ENCODE data around the gene MYLIP. TPM values are rescaled to one million over a fixed set of nuclear protein-coding genes. Genes with fewer than 3 reads are reported as not detected.
A peak's percentile ranks its signal among the peaks of the same experiment; 100 is the strongest.

Gene MYLIP
- total and polyA plus RNA-seq, 10 donors = 12.5 to 66.8 (median 42.6) TPM

- no peaks in the 10 kb centered on the region for H3K27me3 ChIP-seq (replicated peaks in 1 of 7)
- no peak overlapping the region for H3K4me3 ChIP-seq
- DNase-seq = no peak
- TF ChIP-seq POLR2AphosphoS5 (IDR thresholded peaks at IDR 0.05) (peak in 1 of 3 donors; percentile 7), CTCF (IDR thresholded peaks at IDR 0.05 in 8 of 11, conservative IDR thresholded peaks at IDR 0.05 in 3 of 11) (no peak), POLR2A (IDR thresholded peaks at IDR 0.05) (no peak)
- no peak overlapping the region for H3K27ac ChIP-seq
- WGBS, 5 donors = 94 to 100% (median 96%) methylated on average over 2 of the region's 2 CpGs
- peaks cover 0 to 39% (median 8%) of the 10 kb centered on the region in 6 donors for H3K4me1 ChIP-seq
- H3K9me3 ChIP-seq = no peaks in the 10 kb centered on the region
- peaks cover 0 to 100% (median 56%) of the 10 kb centered on the region in 6 donors for H3K36me3 ChIP-seq
- intact Hi-C loops (cut with DNase I; ENCODE audit: low total_unique reads) = no loop called here
These were observed 20.4 kb downstream of the MYLIP start for GRCh38 chr6:16149305-16149704.

- H3K36me3 ChIP-seq = peaks cover 0 to 100% (median 48%) of the 10 kb centered on the region in 6 donors
- peaks cover 0 to 6% (median 0%) of the 10 kb centered on the region in 8 donors for H3K9me3 ChIP-seq
- DNase-seq = no peak
- no peaks in the 10 kb centered on the region for H3K27me3 ChIP-seq (replicated peaks in 1 of 7)
- intact Hi-C loops (cut with DNase I; ENCODE audit: low total_unique reads) = no loop called here
- no peak for TF ChIP-seq POLR2A (IDR thresholded peaks at IDR 0.05)
- TF ChIP-seq POLR2AphosphoS5 (IDR thresholded peaks at IDR 0.05) = peak in 1 of 3 donors; percentile 23
- H3K4me1 ChIP-seq = peaks cover 0 to 34% (median 8%) of the 10 kb centered on the region in 6 donors
- 91 to 93% (median 92%) methylated on average over 7 of the region's 7 CpGs for WGBS, 5 donors
- H3K4me3 ChIP-seq = no peak overlapping the region
- H3K27ac ChIP-seq = no peak overlapping the region
These were observed 21.2 kb downstream of the MYLIP start for GRCh38 chr6:16150098-16150497.

GRCh38 chr6:16153211-16153820 is 24.4 kb downstream of the MYLIP start:
- TF ChIP-seq POLR2AphosphoS5 (IDR thresholded peaks at IDR 0.05) (no peak), CTCF (IDR thresholded peaks at IDR 0.05 in 8 of 11, conservative IDR thresholded peaks at IDR 0.05 in 3 of 11) (no peak), POLR2A (IDR thresholded peaks at IDR 0.05) (no peak)
- H3K9me3 ChIP-seq = peaks cover 0 to 19% (median 11%) of the 10 kb centered on the region in 8 donors
- H3K36me3 ChIP-seq = peaks cover 0 to 83% (median 24%) of the 10 kb centered on the region in 6 donors
- intact Hi-C loops (cut with DNase I; ENCODE audit: low total_unique reads) = no loop called here
- H3K4me3 ChIP-seq = no peak overlapping the region
- no peak for DNase-seq
- WGBS, 5 donors = 92 to 97% (median 95%) methylated on average over 9 of the region's 9 CpGs
- peaks cover 0 to 3% (median 0%) of the 10 kb centered on the region in 6 donors for H3K4me1 ChIP-seq
- no peaks in the 10 kb centered on the region for H3K27me3 ChIP-seq (replicated peaks in 1 of 7)
- H3K27ac ChIP-seq = no peak overlapping the region

- DNase-seq = no peak
- Histone ChIP-seq H3K36me3 (peaks cover 0 to 67% (median 20%) of the 10 kb centered on the region in 6 donors), H3K9me3 (peaks cover 0 to 19% (median 11%) of the 10 kb centered on the region in 8 donors), H3K27ac (no peak overlapping the region), H3K4me1 (no peaks in the 10 kb centered on the region), H3K27me3 (replicated peaks in 1 of 7) (no peaks in the 10 kb centered on the region), H3K4me3 (no peak overlapping the region)
- WGBS, 5 donors = 85 to 92% (median 86%) methylated on average over 2 of the region's 2 CpGs
- intact Hi-C loops (cut with DNase I; ENCODE audit: low total_unique reads) = no loop called here
- TF ChIP-seq POLR2A (IDR thresholded peaks at IDR 0.05) = no peak
- TF ChIP-seq POLR2AphosphoS5 (IDR thresholded peaks at IDR 0.05) = no peak
- no peak for TF ChIP-seq CTCF (IDR thresholded peaks at IDR 0.05 in 8 of 11, conservative IDR thresholded peaks at IDR 0.05 in 3 of 11)
These were observed 26.0 kb downstream of the MYLIP start for GRCh38 chr6:16154904-16155303.
